CD4-positive, alpha-beta T cell treated with Interferon gamma for 1 hour (primary cell): ENCODE measurements around the gene SYCE1L.
A peak's percentile ranks its signal among the peaks of the same experiment; 100 is the strongest.
"Not testable (repeated sequence)": the region's sequence is repeated elsewhere in the genome, so short reads cannot be mapped to it uniquely, and the experiment has no call there.

Experiments used
- DNase-seq: peaks from one replicate; pipeline ENCODE4 v3.0.0-alpha.2; 2020

SYCE1L gene

GRCh38 chr16:77199211-77199610 lies at the start of gene SYCE1L:
Gene SYCE1L, plus strand, starts transcription at chr16:77199408. Its CDS starts 44 bp downstream, at chr16:77199452.
- DNase-seq = no peak

GRCh38 chr16:77157346-77158058 lies 41.7 kb upstream of the SYCE1L start:
- no peak for DNase-seq

- DNase-seq = no peak
Measured at GRCh38 chr16:77158293-77158692, 40.9 kb upstream of the SYCE1L start.

- no peak for DNase-seq
Measured at GRCh38 chr16:77165006-77165405, 34.2 kb upstream of the SYCE1L start.

- not testable (repeated sequence) for DNase-seq
Measured at GRCh38 chr16:77165536-77166236, 33.5 kb upstream of the SYCE1L start.

- no peak for DNase-seq
Measured at GRCh38 chr16:77166726-77167125, 32.5 kb upstream of the SYCE1L start.

- DNase-seq = no peak
Measured at GRCh38 chr16:77168901-77169300, 30.3 kb upstream of the SYCE1L start.

GRCh38 chr16:77169650-77170236 lies 29.5 kb upstream of the SYCE1L start:
- peak; percentile 15 for DNase-seq

- no peak for DNase-seq
Measured at GRCh38 chr16:77170805-77171204, 28.4 kb upstream of the SYCE1L start.

- DNase-seq = no peak
Measured at GRCh38 chr16:77171745-77172635, 27.2 kb upstream of the SYCE1L start.

- no peak for DNase-seq
Measured at GRCh38 chr16:77172951-77173350, 26.3 kb upstream of the SYCE1L start.

GRCh38 chr16:77183137-77183536 lies 16.1 kb upstream of the SYCE1L start:
- no peak for DNase-seq

GRCh38 chr16:77186298-77186697 lies 12.9 kb upstream of the SYCE1L start:
- DNase-seq = not testable (repeated sequence)

GRCh38 chr16:77190190-77190477 lies 9.1 kb upstream of the SYCE1L start:
- no peak for DNase-seq

GRCh38 chr16:77190478-77191258 lies 8.5 kb upstream of the SYCE1L start, which contains the start of gene MON1B:
Gene MON1B, plus strand, starts transcription at chr16:77191190. Its CDS starts 296 bp downstream, at chr16:77191486.
- peak; percentile 96 for DNase-seq

GRCh38 chr16:77191259-77191969 lies 7.8 kb upstream of the SYCE1L start:
- peak; percentile 42 for DNase-seq

GRCh38 chr16:77193377-77193776 lies 5.8 kb upstream of the SYCE1L start:
- DNase-seq = no peak

- no peak for DNase-seq
Measured at GRCh38 chr16:77194295-77195231, 4.6 kb upstream of the SYCE1L start.

GRCh38 chr16:77195411-77195810 lies 3.8 kb upstream of the SYCE1L start:
- DNase-seq = no peak

- DNase-seq = no peak
Measured at GRCh38 chr16:77197747-77198146, 1.5 kb upstream of the SYCE1L start.
